HG03066 (cell line): Measurements from ENCODE around the gene IGFBP5.

Source experiments
- ATAC-seq: cut with Tn5 transposase; IDR thresholded peaks from one replicate; pipeline ENCODE4 v1.9.1; 2021; ENCODE audit warnings: low read depth; ENCODE audit not compliant: unreplicated experiment

Gene IGFBP5

GRCh38 chr2:216715402-216715974 is 20.1 kb upstream of the IGFBP5 start:
- no peak for ATAC-seq

- no peak for ATAC-seq
These were observed 19.0 kb upstream of the IGFBP5 start for GRCh38 chr2:216714376-216714775.

GRCh38 chr2:216713691-216714336 is 18.5 kb upstream of the IGFBP5 start:
- no peak for ATAC-seq

GRCh38 chr2:216711348-216711747 is 16.0 kb upstream of the IGFBP5 start:
- no peak for ATAC-seq

GRCh38 chr2:216710551-216711301 is 15.4 kb upstream of the IGFBP5 start:
- ATAC-seq, result no peak

GRCh38 chr2:216702756-216703155 is 7.4 kb upstream of the IGFBP5 start:
- no peak for ATAC-seq

GRCh38 chr2:216701544-216701943 is 6.2 kb upstream of the IGFBP5 start:
- no peak for ATAC-seq

GRCh38 chr2:216700781-216701180 is 5.4 kb upstream of the IGFBP5 start:
- ATAC-seq, result no peak

- no peak for ATAC-seq
These were observed 4.8 kb upstream of the IGFBP5 start for GRCh38 chr2:216700088-216700567.

GRCh38 chr2:216698895-216699294 is 3.5 kb upstream of the IGFBP5 start:
- no peak for ATAC-seq

- ATAC-seq, result no peak
These were observed 2.9 kb upstream of the IGFBP5 start for GRCh38 chr2:216698293-216698692.

GRCh38 chr2:216696751-216697560 is 1.6 kb upstream of the IGFBP5 start:
- ATAC-seq, result no peak

GRCh38 chr2:216696321-216696720 is 972 bp upstream of the IGFBP5 start:
- no peak for ATAC-seq

- ATAC-seq, result no peak
These were observed 527 bp downstream of the IGFBP5 start for GRCh38 chr2:216694826-216695217.

GRCh38 chr2:216694082-216694825 is 1.1 kb downstream of the IGFBP5 start:
- no peak for ATAC-seq

- no peak for ATAC-seq
These were observed 1.8 kb downstream of the IGFBP5 start for GRCh38 chr2:216693414-216694080.

- no peak for ATAC-seq
These were observed 2.5 kb downstream of the IGFBP5 start for GRCh38 chr2:216692636-216693413.

- no peak for ATAC-seq
These were observed 4.3 kb downstream of the IGFBP5 start for GRCh38 chr2:216690853-216691741.
